Activated CD4-positive, alpha-beta memory T cell treated with anti-CD3 and anti-CD28 coated beads, Interleukin-2, amount 10 ng/mL, durations not matched to agents 7 days and 5 days (primary cell): Measurements from ENCODE around the gene JMJD8. TPM values are rescaled to one million over a fixed set of nuclear protein-coding genes. Genes with fewer than 3 reads are reported as not detected.

Experiments
- CTCF ChIA-PET: fragments of 350-600 bp; sonication (Branson Sonifier 250); formaldehyde crosslinking; loops from one replicate; lab custom pipeline; 2021; ENCODE audit warnings: antibody characterized with exemption, inconsistent platforms; lab: Charles Lee
- POLR2A ChIA-PET: fragments of 350-600 bp; sonication (Branson Sonifier 250); formaldehyde crosslinking; loops from one replicate; lab custom pipeline; 2021; ENCODE audit warnings: antibody characterized with exemption; lab: Charles Lee
- DNase-seq: peaks from one replicate; pipeline ENCODE4 v3.0.0-alpha.2; 2020
- H3K27ac Mint-ChIP-seq: one replicate; pipeline ENCODE4 v1.8.0; 2021; ENCODE audit warnings: mild to moderate bottlenecking, mixed read lengths
- H3K27me3 Mint-ChIP-seq: one replicate; pipeline ENCODE4 v1.8.0; 2021; ENCODE audit warnings: mixed read lengths
- H3K36me3 Mint-ChIP-seq: one replicate; pipeline ENCODE4 v1.8.0; 2021; ENCODE audit warnings: low read depth, mixed read lengths
- H3K4me1 Mint-ChIP-seq: one replicate; pipeline ENCODE4 v1.8.0; 2021; ENCODE audit warnings: mixed read lengths
- H3K4me3 Mint-ChIP-seq: one replicate; pipeline ENCODE4 v1.8.0; 2021; ENCODE audit warnings: mild to moderate bottlenecking, mixed read lengths
- H3K9me3 Mint-ChIP-seq: one replicate; pipeline ENCODE4 v1.8.0; 2021; ENCODE audit warnings: mixed read lengths
- total RNA-seq, 2 experiments: library from RNA; stranded (reverse); gene quantifications; one replicate each; pipeline ENCODE4 v1.2.3, GENCODE V29; 2021

Gene JMJD8
- total RNA-seq, 2 experiments from 2014 or later, result 27.1 to 27.2 TPM

DNA sequence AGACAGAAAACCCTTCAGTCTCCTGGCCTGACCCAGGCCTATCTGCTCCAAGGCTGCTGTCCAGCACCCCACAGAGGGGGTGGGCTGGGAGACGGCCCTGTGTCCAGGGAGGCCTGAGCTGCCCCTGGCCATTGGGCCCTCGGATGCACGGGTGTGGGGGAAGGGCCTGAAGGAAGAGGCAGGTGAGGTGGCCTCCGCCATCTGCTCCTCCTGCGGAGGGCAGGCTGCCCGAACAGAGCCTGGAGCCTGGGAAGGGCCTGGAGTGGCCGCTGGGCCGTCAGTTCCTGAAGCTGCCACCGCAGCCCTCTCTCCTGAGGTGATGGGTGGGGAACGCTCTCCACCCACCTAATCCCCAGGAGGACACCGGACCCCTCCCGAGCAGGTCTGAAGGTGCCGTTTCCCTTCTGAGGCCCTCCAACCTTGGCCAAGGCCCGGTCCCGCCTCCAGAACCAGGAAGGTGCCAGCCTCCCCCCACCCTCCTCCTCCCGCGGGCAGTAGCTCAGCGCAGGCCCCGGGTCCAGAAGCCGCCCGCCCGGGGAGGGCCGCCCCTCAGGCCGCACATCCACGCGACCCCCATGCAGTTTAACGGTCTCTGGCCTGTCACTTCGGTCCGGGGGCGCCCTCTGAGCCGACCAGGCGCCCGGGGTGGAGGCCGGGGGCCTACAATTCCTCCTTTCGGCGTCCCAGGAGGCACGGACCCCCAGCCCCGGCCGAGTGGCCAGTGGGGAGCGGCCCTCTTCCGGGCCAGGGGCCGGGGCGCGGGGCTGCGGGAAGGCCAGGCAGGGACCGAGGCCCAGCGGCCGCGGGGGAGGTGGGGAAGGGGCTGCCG, 20.6 kb upstream of the JMJD8 start:
- no peaks in the 10 kb centered on the region for H3K36me3 Mint-ChIP-seq
- peaks cover 4% of the 10 kb centered on the region for H3K4me1 Mint-ChIP-seq
- H3K4me3 Mint-ChIP-seq, result no peak overlapping the region
- DNase-seq, result no peak
- peaks cover 60% of the 10 kb centered on the region for H3K27me3 Mint-ChIP-seq
- ChIA-PET POLR2A (interaction anchor here (0.8 kb wide), 1 partner anchor 9 kb away, joined by 4 read pairs; no protein-coding TSS in a partner anchor), CTCF (interaction anchor here (0.8 to 2.0 kb wide), 2 partner anchors 8 to 15 kb away, joined by 3 to 6 read pairs; no protein-coding TSS in a partner anchor)
- H3K27ac Mint-ChIP-seq, result no peak overlapping the region
- no peaks in the 10 kb centered on the region for H3K9me3 Mint-ChIP-seq

DNA sequence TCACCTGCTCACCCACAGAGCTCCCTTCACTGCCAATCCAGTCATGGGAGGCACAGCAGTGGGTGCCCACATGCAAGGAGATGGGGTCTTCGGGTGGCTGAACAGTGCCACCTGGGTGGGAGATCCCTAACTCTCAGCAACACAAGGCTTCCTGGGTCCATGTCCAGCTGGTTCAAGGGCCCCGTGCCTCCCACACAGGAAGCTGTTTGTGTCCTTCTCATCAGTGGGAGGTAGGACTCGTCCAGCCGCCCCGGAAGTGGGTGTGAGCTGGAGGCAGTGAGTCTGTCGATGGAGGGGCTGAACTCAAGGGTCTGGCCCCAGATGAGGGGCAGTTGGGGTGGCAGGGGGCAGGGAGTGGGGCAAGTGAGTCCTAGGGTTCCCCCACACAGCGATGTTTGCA, 19.9 kb upstream of the JMJD8 start:
- ChIA-PET CTCF (interaction anchor here (0.8 to 2.0 kb wide), 2 partner anchors 8 to 16 kb away, joined by 3 to 6 read pairs; no protein-coding TSS in a partner anchor), POLR2A (interaction anchor here (1.0 to 1.6 kb wide), 3 partner anchors 9 to 20 kb away, joined by 3 to 6 read pairs (median 4); partner anchors contain the start of genes JMJD8 and WDR24)
- Mint-ChIP-seq H3K27me3 (peaks cover 56% of the 10 kb centered on the region), H3K36me3 (no peaks in the 10 kb centered on the region), H3K27ac (no peak overlapping the region), H3K4me3 (no peak overlapping the region), H3K9me3 (no peaks in the 10 kb centered on the region), H3K4me1 (peaks cover 11% of the 10 kb centered on the region)
- DNase-seq, result no peak

GRCh38 chr16:703406-703805, 19.3 kb upstream of the JMJD8 start:
- Mint-ChIP-seq H3K27ac (no peak overlapping the region), H3K27me3 (peaks cover 51% of the 10 kb centered on the region), H3K36me3 (no peaks in the 10 kb centered on the region), H3K9me3 (no peaks in the 10 kb centered on the region), H3K4me1 (peaks cover 15% of the 10 kb centered on the region), H3K4me3 (no peak overlapping the region)
- ChIA-PET CTCF (interaction anchor here (0.9 to 2.0 kb wide), 3 partner anchors 12 to 24 kb away, joined by 3 to 6 read pairs (median 4); partner anchors contain the start of genes HAGHL and METRN), POLR2A (interaction anchor here (1.0 to 1.6 kb wide), 3 partner anchors 8 to 19 kb away, joined by 3 to 6 read pairs (median 4); partner anchors contain the start of genes JMJD8 and WDR24)
- DNase-seq, result no peak

- ChIA-PET POLR2A (interaction anchor here (0.8 to 4.5 kb wide), 3 partner anchors 9 to 40 kb away, joined by 3 to 21 read pairs (median 4); partner anchors contain the start of gene WDR24), CTCF (interaction anchor here (1.1 to 1.5 kb wide), 2 partner anchors 10 to 13 kb away, joined by 4 to 6 read pairs; partner anchors contain the start of gene METRN)
- Mint-ChIP-seq H3K4me3 (no peak overlapping the region), H3K36me3 (no peaks in the 10 kb centered on the region), H3K27me3 (peaks cover 43% of the 10 kb centered on the region), H3K27ac (no peak overlapping the region), H3K4me1 (peaks cover 24% of the 10 kb centered on the region), H3K9me3 (no peaks in the 10 kb centered on the region)
- no peak for DNase-seq
Observed at GRCh38 chr16:702341-702740, 18.2 kb upstream of the JMJD8 start.

DNA sequence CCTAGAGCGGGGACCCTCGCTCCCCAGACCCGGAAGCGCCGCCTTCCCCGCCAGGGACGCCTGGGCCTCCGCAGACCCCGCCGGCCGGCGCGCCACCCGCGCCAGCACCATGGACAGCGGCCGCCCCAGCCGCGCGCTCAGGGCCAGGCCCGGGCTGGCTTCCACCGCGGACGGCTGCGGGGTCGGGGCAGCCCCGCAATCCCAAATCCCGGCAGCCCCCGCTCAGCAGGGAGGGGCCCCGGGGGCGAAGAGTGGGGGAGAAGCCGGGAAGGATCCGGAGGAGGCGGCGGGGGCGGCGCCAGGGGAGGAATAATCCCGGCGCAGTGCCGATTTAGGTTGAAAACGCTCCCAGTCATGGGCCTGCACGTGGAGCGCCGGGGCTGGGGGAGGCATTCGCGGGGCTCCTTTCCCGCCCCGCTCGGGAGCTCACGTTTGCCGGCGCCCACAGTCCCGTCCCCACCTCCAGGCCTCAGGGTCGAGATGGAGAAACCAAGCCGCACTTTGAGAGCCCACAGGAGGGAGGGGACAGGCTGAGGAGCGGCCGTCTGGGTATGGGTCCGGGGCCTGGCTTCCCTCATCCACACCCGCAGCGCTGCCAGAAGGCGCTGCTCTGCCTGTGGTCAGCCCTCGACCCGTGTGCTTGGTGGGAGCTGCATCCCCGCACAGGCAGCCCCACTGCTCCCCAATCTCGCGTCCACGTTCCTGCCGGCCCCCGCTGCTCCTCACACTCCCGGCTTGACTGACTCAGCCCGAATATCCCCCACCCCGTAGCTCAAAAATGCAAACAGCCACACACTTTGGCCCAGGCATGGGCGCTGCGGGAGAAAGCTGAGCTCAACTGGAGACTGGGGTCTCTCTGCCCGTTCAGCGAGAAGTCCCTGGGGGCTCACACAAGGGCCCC, 16.8 kb upstream of the JMJD8 start:
- H3K36me3 Mint-ChIP-seq, result no peaks in the 10 kb centered on the region
- H3K27me3 Mint-ChIP-seq, result peaks cover 31% of the 10 kb centered on the region
- ChIA-PET CTCF (no interaction called here), POLR2A (interaction anchor here (4.5 kb wide), 1 partner anchor 11 kb away, joined by 21 read pairs; the partner anchor contains the start of gene WDR24)
- no peak overlapping the region for H3K4me3 Mint-ChIP-seq
- peaks cover 35% of the 10 kb centered on the region for H3K4me1 Mint-ChIP-seq
- H3K9me3 Mint-ChIP-seq, result no peaks in the 10 kb centered on the region
- DNase-seq, result peak; percentile 60
- H3K27ac Mint-ChIP-seq, result no peak overlapping the region

DNA sequence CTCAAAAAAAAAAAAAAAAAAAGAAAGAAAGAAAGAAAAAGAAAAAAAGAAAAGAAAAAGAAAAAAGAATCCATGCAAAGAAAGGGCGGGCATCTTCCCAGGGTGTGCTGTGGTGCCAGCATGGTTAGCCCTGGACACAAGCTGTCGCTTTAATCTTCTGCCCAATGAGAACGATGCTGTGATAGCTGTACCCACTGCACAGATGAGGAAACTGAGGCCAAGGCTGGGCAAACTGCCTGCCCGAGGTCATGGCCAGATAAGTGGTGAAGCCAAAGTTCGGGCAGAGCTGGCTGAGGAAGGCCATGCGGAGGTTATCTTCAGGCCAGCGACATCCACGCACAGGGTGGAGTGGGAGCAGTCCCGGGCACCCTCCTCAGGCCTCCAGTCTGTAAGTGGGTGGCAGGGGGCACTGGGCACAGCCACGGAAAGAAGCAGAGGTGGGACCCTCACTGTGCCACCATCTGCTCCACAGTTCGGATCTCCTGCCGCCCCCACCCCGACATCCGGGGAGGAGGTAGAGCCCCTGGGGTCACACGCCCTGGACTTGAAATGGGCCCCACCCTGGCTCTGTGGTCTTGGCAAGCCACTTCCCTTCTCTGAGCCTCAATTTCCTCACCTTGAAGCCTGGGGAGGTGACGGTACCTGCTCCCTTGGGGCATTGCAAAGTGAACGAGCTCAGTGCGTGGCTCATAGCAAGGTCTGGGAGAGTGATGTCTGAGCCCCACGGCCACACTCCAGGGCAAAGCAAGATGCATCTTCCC, 15.0 kb upstream of the JMJD8 start:
- DNase-seq, result peak; percentile 70
- ChIA-PET POLR2A (interaction anchor here (0.6 to 4.5 kb wide), 5 partner anchors 9 to 89 kb away, joined by 3 to 21 read pairs (median 4); partner anchors contain the start of genes ANTKMT, CHTF18, RPUSD1 and STUB1), CTCF (interaction anchor here (0.5 to 1.6 kb wide), 5 partner anchors 12 to 1253 kb away, joined by 3 to 7 read pairs (median 3); no protein-coding TSS in a partner anchor)
- Mint-ChIP-seq H3K27ac (peak overlapping the region; percentile 78), H3K36me3 (peaks cover 5% of the 10 kb centered on the region), H3K9me3 (no peaks in the 10 kb centered on the region), H3K4me1 (peaks cover 44% of the 10 kb centered on the region), H3K4me3 (peak overlapping the region; percentile 35), H3K27me3 (peaks cover 32% of the 10 kb centered on the region)

DNA sequence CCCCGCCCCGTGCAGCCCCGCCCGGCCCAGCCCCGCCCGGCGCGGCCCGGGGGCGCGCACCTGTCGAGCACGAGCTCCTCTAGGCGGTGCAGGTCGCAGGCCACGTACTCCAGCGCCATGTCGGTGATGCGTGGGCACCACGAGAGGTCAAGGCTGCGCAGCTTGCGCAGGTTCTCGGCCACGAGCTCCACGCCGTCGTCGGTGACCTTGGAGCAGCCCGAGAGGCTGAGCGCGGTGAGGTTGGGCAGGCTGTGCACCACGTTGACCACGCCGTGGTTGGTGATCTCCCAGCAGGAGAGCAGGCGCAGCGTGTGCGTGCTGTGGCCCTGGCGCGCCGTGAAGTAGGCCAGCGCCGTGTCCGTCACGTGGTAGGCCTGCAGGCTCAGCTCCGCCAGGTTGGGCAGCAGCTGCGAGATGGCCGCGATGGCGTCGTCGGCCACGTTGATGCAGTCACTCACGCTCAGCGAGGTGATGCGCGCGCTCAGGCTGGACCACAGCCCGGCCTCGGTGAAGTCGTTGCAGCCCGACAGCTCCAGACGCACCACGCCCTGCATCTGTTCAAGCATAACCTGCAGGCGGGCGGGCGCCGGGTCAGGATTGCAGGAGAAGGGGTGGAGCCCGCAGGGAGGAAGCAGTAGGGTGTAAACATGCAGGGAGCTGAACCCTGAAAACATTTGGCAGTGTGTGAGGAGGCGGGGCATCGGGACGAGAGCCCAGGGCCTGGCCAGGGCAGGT, 11.4 kb upstream of the JMJD8 start:
- CTCF ChIA-PET, result interaction anchor here (1.0 to 2.0 kb wide), 5 partner anchors 9 to 28 kb away, joined by 3 to 10 read pairs (median 4); partner anchors contain the start of genes RHOT2 and STUB1

GRCh38 chr16:694863-695354, 10.8 kb upstream of the JMJD8 start:
- peaks cover 5% of the 10 kb centered on the region for H3K27me3 Mint-ChIP-seq
- H3K9me3 Mint-ChIP-seq, result no peaks in the 10 kb centered on the region
- H3K27ac Mint-ChIP-seq, result no peak overlapping the region
- peaks cover 56% of the 10 kb centered on the region for H3K4me1 Mint-ChIP-seq
- peak overlapping the region; percentile 49 for H3K4me3 Mint-ChIP-seq
- DNase-seq, result no peak
- CTCF ChIA-PET, result interaction anchor here (1.0 to 2.0 kb wide), 5 partner anchors 9 to 27 kb away, joined by 3 to 10 read pairs (median 4); partner anchors contain the start of genes RHOT2 and STUB1
- H3K36me3 Mint-ChIP-seq, result peaks cover 5% of the 10 kb centered on the region
- POLR2A ChIA-PET, result interaction anchor here (0.9 to 3.3 kb wide), 19 partner anchors 8 to 107 kb away, joined by 3 to 22 read pairs (median 4); partner anchors contain the start of genes ANTKMT, CHTF18, CIAO3 and JMJD8

More for the DNA sequence above, 11.4 kb upstream of the JMJD8 start:
- Mint-ChIP-seq H3K4me1 (peaks cover 57% of the 10 kb centered on the region), H3K36me3 (peaks cover 5% of the 10 kb centered on the region), H3K4me3 (peak overlapping the region; percentile 79), H3K27me3 (peaks cover 8% of the 10 kb centered on the region), H3K27ac (peak overlapping the region; percentile 92), H3K9me3 (no peaks in the 10 kb centered on the region)
- peak; percentile 81 for DNase-seq
- POLR2A ChIA-PET, result interaction anchor here (0.8 to 3.3 kb wide), 22 partner anchors 8 to 839 kb away, joined by 3 to 22 read pairs (median 4); partner anchors contain the start of genes ANTKMT, CHTF18, CIAO3 and JMJD8

GRCh38 chr16:694187-694862, 10.2 kb upstream of the JMJD8 start:
- H3K9me3 Mint-ChIP-seq, result no peaks in the 10 kb centered on the region
- H3K27ac Mint-ChIP-seq, result no peak overlapping the region
- peaks cover 3% of the 10 kb centered on the region for H3K27me3 Mint-ChIP-seq
- no peak for DNase-seq
- peak overlapping the region; percentile 73 for H3K4me3 Mint-ChIP-seq
- H3K36me3 Mint-ChIP-seq, result peaks cover 5% of the 10 kb centered on the region
- CTCF ChIA-PET, result interaction anchor here (2.0 kb wide), 1 partner anchor 19 kb away, joined by 10 read pairs; no protein-coding TSS in a partner anchor
- H3K4me1 Mint-ChIP-seq, result peaks cover 54% of the 10 kb centered on the region
- POLR2A ChIA-PET, result interaction anchor here (1.0 to 3.3 kb wide), 7 partner anchors 9 to 58 kb away, joined by 3 to 22 read pairs (median 5); partner anchors contain the start of genes ANTKMT and STUB1

DNA sequence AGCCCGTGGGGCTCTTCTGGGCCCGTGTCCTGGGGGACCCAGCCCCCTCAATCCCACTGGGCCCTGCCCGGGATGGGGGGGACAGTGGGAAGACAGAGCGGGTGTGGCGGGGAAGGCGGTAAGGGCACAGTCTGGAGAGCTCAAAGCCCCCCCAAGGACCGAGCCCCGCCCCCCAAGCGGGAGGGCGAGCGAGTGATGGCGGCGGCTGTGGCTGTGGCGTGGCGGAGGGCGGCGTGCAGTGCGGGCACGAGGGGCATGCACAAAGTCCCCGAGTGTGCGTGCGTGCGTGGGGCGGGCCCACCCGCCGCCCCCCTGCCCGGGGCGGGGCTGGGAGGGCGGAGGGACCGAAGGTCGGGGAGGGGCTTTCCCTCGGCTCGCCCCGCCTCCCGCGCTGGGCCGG, 9.6 kb upstream of the JMJD8 start:
- CTCF ChIA-PET, result no interaction called here
- Mint-ChIP-seq H3K27ac (no peak overlapping the region), H3K4me1 (peaks cover 54% of the 10 kb centered on the region), H3K9me3 (no peaks in the 10 kb centered on the region), H3K4me3 (peak overlapping the region; percentile 37), H3K27me3 (peaks cover 3% of the 10 kb centered on the region), H3K36me3 (peaks cover 5% of the 10 kb centered on the region)
- POLR2A ChIA-PET, result interaction anchor here (3.1 kb wide), 1 partner anchor 13 kb away, joined by 22 read pairs; the partner anchor contains the start of gene STUB1
- DNase-seq, result no peak
